Measurements from ENCODE around the gene KLF17. TPM values are rescaled to one million over a fixed set of nuclear protein-coding genes. Genes with fewer than 3 reads are reported as not detected.

The KLF17 gene
- total and polyA plus RNA-seq, 2 of the 8 experiments (the other 6 are each of a cell fraction or from before 2014, with no cell fraction given) = not detected

DNA sequence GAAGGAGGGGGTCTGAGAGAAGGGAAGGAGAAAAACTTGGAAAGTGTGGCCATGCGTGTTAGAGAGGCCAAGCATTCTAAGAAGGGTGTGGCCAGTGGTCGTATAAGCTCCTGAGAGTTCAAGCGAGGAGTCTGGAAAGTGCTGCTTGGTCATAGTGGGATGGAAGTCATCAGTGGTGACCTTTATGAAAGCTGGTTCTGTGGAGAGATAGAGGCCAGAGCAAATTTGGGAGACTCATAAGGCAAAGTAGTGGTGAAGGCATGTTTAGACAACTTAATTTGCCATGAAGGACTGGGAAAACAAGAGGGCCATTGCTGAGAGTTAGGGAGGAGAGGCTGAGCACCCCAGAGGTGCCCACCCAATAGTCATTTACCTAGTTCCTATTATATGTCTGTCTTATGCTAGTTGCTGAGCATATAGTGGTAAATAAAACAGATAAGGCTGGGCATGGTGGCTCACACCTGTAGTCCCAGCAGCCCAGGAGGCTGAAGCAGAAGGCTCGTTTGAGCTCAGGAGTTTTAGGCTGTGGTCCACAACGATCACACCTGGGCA is 1.9 kb downstream of the KLF17 start:
- H3K23ac ChIP-seq (ENCODE audit: insufficient read length) = no peak overlapping the region

More for the DNA sequence above, 1.9 kb downstream of the KLF17 start:
- Histone ChIP-seq H2BK20ac (ENCODE audit: low read length) (no peak overlapping the region), H4K5ac (ENCODE audit: insufficient read length, low read depth, low read length) (no peak overlapping the region), H4K20me1 (replicated peaks in 1 of 2; ENCODE audit: control insufficient read depth in 1 of 2, insufficient read depth in 2 of 2, low read length in 2 of 2) (no peaks in the 10 kb centered on the region), H2BK120ac (replicated peaks; ENCODE audit: low read depth, low read length) (no peak overlapping the region), H3K36me3 (ENCODE audit: control insufficient read depth in 2 of 4, insufficient read depth in 4 of 4, low read length in 3 of 4) (no peaks in the 10 kb centered on the region), H3K9ac (replicated peaks in 1 of 4; ENCODE audit: extremely low read depth in 1 of 4, low read depth in 3 of 4, low read length in 3 of 4) (no peak overlapping the region), H4K8ac (ENCODE audit: extremely low read depth, insufficient read depth, low read length) (no peak overlapping the region), H3K27ac (ENCODE audit: low read depth, low read length) (no peak overlapping the region), H2BK15ac (ENCODE audit: low read length) (no peak overlapping the region), H3K23me2 (ENCODE audit: low read depth, low read length) (no peaks in the 10 kb centered on the region), H3K4me1 (replicated peaks in 1 of 4; ENCODE audit: control insufficient read depth in 3 of 4, insufficient read depth in 4 of 4, low read length in 3 of 4) (peaks cover 0 to 3% (median 0%) of the 10 kb centered on the region in 4 experiments; a peak in 2 of 7 replicates), H2BK5ac (ENCODE audit: low read depth, low read length) (no peak overlapping the region), H3K4me3 (ENCODE audit: extremely low read depth in 1 of 4, insufficient read depth in 2 of 4, low read depth in 3 of 4, low read length in 4 of 4) (no peak overlapping the region), H3K79me2 (ENCODE audit: control insufficient read depth in 1 of 2, insufficient read depth in 2 of 2, low read length in 2 of 2) (no peaks in the 10 kb centered on the region), H2AFZ (ENCODE audit: low read length) (no peak overlapping the region), H4K91ac (replicated peaks; ENCODE audit: insufficient read length, low read length) (no peak overlapping the region), H3K18ac (ENCODE audit: extremely low read depth, low read length) (no peak overlapping the region), H3K27me3 (replicated peaks in 1 of 4; ENCODE audit: control insufficient read depth in 3 of 4, extremely low read depth in 1 of 4, insufficient read depth in 3 of 4, low read length in 3 of 4) (no peaks in the 10 kb centered on the region), H3K9me3 (ENCODE audit: insufficient read depth in 2 of 2, low read depth in 1 of 2, low read length in 1 of 2) (no peaks in the 10 kb centered on the region), H2BK12ac (ENCODE audit: low read depth, low read length) (no peak overlapping the region), H3K14ac (ENCODE audit: insufficient read length) (no peak overlapping the region), H3K4me2 (ENCODE audit: insufficient read depth in 1 of 2, low read depth in 2 of 2, low read length in 2 of 2) (no peak overlapping the region), H3K4ac (replicated peaks; ENCODE audit: insufficient read length, low read depth, low read length) (no peak overlapping the region), H2AK5ac (ENCODE audit: low read depth, low read length) (no peak overlapping the region), H3K56ac (replicated peaks; ENCODE audit: insufficient read length, low read depth, low read length) (no peak overlapping the region), H3K79me1 (ENCODE audit: low read depth, low read length) (no peaks in the 10 kb centered on the region)
- 97% methylated on average over 5 of the region's 5 CpGs; no CpG with 5 or more reads in 1 of the 2 experiments for WGBS, 2 experiments (ENCODE audit: extremely low coverage in 1 of 2, insufficient coverage in 1 of 2, insufficient read length in 1 of 2, insufficient replicate concordance in 2 of 2, low coverage in 1 of 2, low lambda C conversion rate in 2 of 2, missing lambda C conversion rate in 1 of 2)
- DNase-seq (ENCODE audit: low read depth in 1 of 2, low spot score in 2 of 2) (no peak), FAIRE-seq (no peak)
- TF ChIP-seq SIN3A (conservative IDR thresholded peaks at IDR 0.05 in 1 of 2, IDR thresholded peaks at IDR 0.05 in 1 of 2; ENCODE audit: low read depth in 1 of 2, low read length in 2 of 2) (no peak), GTF2F1 (IDR thresholded peaks at IDR 0.05; ENCODE audit: borderline replicate concordance, low read depth, low read length) (no peak), KDM1A (IDR thresholded peaks at IDR 0.05; ENCODE audit: borderline replicate concordance, low read length) (no peak), SP1 (IDR thresholded peaks at IDR 0.05; ENCODE audit: low read depth, low read length) (no peak), NANOG (IDR thresholded peaks at IDR 0.05; ENCODE audit: insufficient read depth, low read depth, low read length, poor library complexity, severe bottlenecking) (no peak), RXRA (IDR thresholded peaks at IDR 0.05; ENCODE audit: insufficient read depth, low read depth, low read length) (no peak), CREB1 (IDR thresholded peaks at IDR 0.05) (no peak), POU5F1 (IDR thresholded peaks at IDR 0.05; ENCODE audit: low read depth, low read length) (no peak)
- POLR2A ChIA-PET (ENCODE audit: partially characterized antibody) = no interaction called here
- CTCF ChIA-PET (ENCODE audit: partially characterized antibody) = interaction anchor here (0.8 to 2.1 kb wide), 5 partner anchors 17 to 97 kb away, joined by 3 to 5 read pairs (median 3); no protein-coding TSS in a partner anchor

Measured in H1 (cell line).